ENCODE results near the gene OPN1SW.

Gene OPN1SW

GRCh38 chr7:128792471-128793180 is 17.0 kb upstream of the OPN1SW start:
- no peak for DNase-seq

- DNase-seq = no peak
These were observed 16.4 kb upstream of the OPN1SW start for GRCh38 chr7:128791972-128792327.

GRCh38 chr7:128791121-128791971 is 15.8 kb upstream of the OPN1SW start, which contains the start of gene CCDC136:
TSS of gene CCDC136 (plus strand) at chr7:128791968. CDS start at chr7:128792412, 444 bp downstream.
- peak; percentile 29 for DNase-seq

- no peak for DNase-seq
These were observed 14.9 kb upstream of the OPN1SW start for GRCh38 chr7:128790315-128791041.

GRCh38 chr7:128788446-128789412 is 13.1 kb upstream of the OPN1SW start:
- no peak for DNase-seq

- DNase-seq = no peak
These were observed 10.1 kb upstream of the OPN1SW start for GRCh38 chr7:128785738-128786137.

- no peak for DNase-seq
These were observed 7.7 kb upstream of the OPN1SW start for GRCh38 chr7:128783143-128783861.

GRCh38 chr7:128781851-128782250 is 6.3 kb upstream of the OPN1SW start:
- DNase-seq = no peak

GRCh38 chr7:128781126-128781525 is 5.5 kb upstream of the OPN1SW start:
- no peak for DNase-seq

- DNase-seq = no peak
These were observed 3.4 kb upstream of the OPN1SW start for GRCh38 chr7:128778946-128779345.

GRCh38 chr7:128777156-128778123 is 1.8 kb upstream of the OPN1SW start:
- no peak for DNase-seq

- DNase-seq = no peak
These were observed 673 bp downstream of the OPN1SW start for GRCh38 chr7:128774921-128775320.

GRCh38 chr7:128774029-128774689 is 1.4 kb downstream of the OPN1SW start:
- DNase-seq = no peak

- DNase-seq = no peak
These were observed 2.0 kb downstream of the OPN1SW start for GRCh38 chr7:128773604-128774003.

GRCh38 chr7:128770233-128770632 is 5.4 kb downstream of the OPN1SW start:
- DNase-seq = no peak

GRCh38 chr7:128767475-128768110 is 8.0 kb downstream of the OPN1SW start:
- DNase-seq = no peak

GRCh38 chr7:128763541-128763940 is 12.1 kb downstream of the OPN1SW start:
- DNase-seq = no peak

GRCh38 chr7:128759242-128759641 is 16.4 kb downstream of the OPN1SW start:
- DNase-seq = no peak

- no peak for DNase-seq
These were observed 17.0 kb downstream of the OPN1SW start for GRCh38 chr7:128758553-128758952.

Data from DMS153 (cell line).